CD4-positive, alpha-beta T cell treated with Interleukin-21 for 1 hour (primary cell): Measurements from ENCODE around the gene ATP7A.
"Not testable (repeated sequence)": the region's sequence is repeated elsewhere in the genome, so short reads cannot be mapped to it uniquely, and the experiment has no call there.

Experiments used
- DNase-seq: peaks from one replicate; pipeline ENCODE4 v3.0.0-alpha.2; 2020

Gene ATP7A

DNA sequence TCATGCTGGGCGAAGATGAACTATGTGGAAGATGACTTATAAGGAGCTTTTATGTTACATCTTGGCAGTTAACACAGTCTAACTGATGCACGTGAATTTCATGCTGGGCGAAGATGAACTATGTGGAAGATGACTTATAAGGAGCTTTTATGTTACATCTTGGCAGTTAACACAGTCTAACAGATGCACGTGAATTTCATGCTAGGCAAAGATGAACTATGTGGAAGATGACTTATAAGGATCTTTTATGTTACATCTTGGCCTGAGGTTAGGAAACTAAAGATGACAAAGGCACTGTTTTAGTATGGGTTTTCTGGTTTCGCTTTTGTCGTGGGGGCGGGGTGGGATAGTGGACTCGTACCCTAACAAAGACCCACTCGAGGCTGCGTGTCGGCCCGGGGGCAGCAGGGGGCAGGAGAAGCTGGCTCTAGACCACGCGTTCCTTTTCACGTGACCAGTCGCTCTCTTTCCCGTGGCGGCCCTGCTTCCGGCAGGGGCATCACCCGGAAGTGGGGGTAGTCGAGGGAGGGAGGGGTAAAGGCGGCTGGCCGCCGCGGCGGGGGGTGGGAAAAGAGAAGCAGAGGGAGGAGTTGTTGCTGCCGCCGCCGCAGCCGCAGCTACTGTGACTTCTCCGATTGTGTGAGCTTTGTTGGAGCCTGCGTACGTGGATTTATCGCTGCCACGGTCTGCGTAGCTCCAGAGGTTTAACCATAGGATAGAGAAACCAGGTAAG, at the start of gene ATP7A:
TSS of gene ATP7A (plus strand) at position 586 of the 733 bp plus-strand sequence. CDS start 60,949 bp downstream, outside the sequence.
- DNase-seq = peak; percentile 95

DNA sequence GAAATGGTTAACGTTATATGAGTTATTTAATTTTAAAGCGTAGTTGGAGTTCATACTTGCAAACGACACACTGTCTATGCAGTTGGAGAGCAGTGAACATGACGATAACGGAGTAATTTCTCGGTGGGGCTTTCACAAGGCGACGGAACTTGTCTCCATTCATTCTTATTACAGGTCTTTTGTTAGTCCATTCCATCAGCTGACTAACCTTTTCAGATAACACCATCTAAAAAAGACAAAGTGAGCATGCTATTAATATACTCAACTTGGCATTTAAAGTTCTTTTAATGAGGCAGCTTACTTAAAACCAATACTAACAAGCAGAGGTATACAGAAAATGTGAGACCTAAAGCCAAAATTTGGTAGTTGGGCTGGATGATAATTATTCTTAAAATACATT, 35.1 kb upstream of the ATP7A start:
- no peak for DNase-seq

- not testable (repeated sequence) for DNase-seq
These were observed 29.1 kb upstream of the ATP7A start for GRCh38 chrX:77881418-77881817.

- DNase-seq = no peak
These were observed 17.6 kb upstream of the ATP7A start for GRCh38 chrX:77892887-77893286.

DNA sequence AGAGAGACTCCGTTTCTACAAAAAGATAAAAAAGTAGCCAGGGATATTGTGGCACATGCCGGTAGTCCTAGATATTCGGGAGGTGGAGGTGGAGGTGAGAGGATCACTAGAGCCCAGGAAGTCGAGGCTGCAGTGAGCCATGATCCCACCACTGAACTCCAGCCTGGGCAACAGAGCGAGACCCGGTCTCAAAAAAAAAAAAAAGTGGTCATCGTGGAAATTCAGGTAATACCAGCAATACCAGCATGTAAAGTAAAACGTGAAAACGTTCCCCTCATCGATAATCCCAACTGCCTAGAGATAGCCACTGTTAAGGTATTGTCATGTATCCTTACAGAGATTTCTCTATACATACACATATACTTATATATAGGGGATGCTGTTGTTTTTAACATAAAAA, 16.8 kb upstream of the ATP7A start:
- DNase-seq = no peak

- DNase-seq = peak; percentile 96
These were observed 15.3 kb upstream of the ATP7A start, which contains the start of gene MAGT1 for GRCh38 chrX:77894921-77895886. Gene MAGT1, minus strand, starts transcription at chrX:77895435. Its CDS starts 25 bp downstream, at chrX:77895410.

- DNase-seq = peak; percentile 95
These were observed 11.2 kb upstream of the ATP7A start, which contains the start of gene COX7B for GRCh38 chrX:77899081-77899828. Gene COX7B, plus strand, starts transcription at chrX:77899468. Its CDS starts 86 bp downstream, at chrX:77899554.

- no peak for DNase-seq
These were observed 9.8 kb upstream of the ATP7A start for GRCh38 chrX:77900688-77901087.

GRCh38 chrX:77901506-77901905, 9.0 kb upstream of the ATP7A start:
- DNase-seq = no peak

GRCh38 chrX:77917294-77917933, 6.9 kb downstream of the ATP7A start:
- no peak for DNase-seq

- DNase-seq = no peak
These were observed 8.1 kb downstream of the ATP7A start for GRCh38 chrX:77918568-77918967.

GRCh38 chrX:77919370-77919769, 8.9 kb downstream of the ATP7A start:
- DNase-seq = not testable (repeated sequence)

GRCh38 chrX:77922787-77923186, 12.3 kb downstream of the ATP7A start:
- DNase-seq = no peak

DNA sequence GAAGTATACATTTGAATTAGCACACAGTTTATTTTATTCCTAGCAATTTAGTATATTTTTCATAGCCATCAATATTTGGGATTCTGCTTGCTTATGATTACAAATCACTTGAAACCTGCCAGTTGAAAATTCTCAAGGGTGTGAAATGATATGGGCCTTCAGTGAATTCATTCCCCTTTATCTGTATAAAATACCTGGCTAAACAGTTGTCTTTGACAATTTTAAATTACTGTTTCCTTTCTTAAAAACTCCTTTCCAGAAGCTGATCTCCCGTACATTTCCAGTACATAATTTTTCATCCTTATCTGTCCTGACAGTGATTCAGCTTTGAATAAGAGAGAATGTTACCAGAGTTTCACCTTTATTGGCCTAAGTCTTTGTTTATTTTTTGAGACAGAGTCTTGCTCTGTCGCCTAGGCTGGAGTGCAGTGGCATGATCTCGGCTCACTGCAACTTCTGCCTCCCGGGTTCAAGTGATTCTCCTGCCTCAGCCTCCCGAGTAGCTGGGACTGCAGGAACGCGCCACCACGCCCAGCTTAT, 13.9 kb downstream of the ATP7A start:
- DNase-seq = no peak

DNA sequence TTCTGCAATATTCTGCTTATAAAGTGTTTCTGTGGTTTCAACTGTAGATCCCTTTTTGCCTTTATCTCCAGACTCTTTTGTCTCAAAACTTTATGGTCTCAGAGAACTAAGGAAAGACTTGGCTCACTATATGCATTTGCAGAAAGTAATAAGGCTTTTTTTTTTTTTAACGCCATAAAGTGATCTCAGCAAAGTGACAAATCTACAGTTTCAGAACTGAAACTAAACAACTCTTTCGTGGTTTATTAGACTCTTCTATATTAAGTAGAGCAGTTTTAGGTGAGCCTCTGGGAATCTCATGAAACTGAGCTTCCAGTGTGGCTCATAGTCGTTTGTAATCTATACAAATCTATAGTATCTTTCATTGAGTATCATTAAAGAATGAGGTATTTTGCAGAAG, 15.3 kb downstream of the ATP7A start:
- no peak for DNase-seq

- no peak for DNase-seq
These were observed 20.1 kb downstream of the ATP7A start for GRCh38 chrX:77930581-77930980.

- DNase-seq = no peak
These were observed 25.4 kb downstream of the ATP7A start for GRCh38 chrX:77935886-77936285.

GRCh38 chrX:77936299-77936698, 25.8 kb downstream of the ATP7A start:
- DNase-seq = no peak

- DNase-seq = no peak
These were observed 26.8 kb downstream of the ATP7A start for GRCh38 chrX:77937291-77937690.

- no peak for DNase-seq
These were observed 27.7 kb downstream of the ATP7A start for GRCh38 chrX:77938083-77938680.

DNA sequence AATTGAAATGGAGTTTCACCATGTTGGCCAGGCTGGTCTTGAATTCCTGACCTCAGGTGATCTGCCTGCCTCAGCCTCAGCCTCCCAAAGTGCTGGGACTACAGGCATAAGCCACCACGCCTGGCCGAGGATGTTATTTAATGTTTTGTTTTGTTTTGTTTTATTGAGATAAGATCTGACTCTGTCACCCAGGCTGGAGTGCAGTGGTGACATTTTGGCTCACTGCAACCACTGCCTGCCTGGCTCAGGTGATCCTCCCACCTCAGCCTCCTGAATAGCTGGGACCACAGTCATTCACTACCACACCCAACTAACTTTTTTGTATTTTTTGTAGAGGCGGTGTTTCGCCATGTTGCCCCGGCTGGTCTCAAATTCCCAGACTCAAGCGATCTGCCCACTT, 34.5 kb downstream of the ATP7A start:
- not testable (repeated sequence) for DNase-seq
